Measurements from ENCODE around the gene WDR35.
A peak's percentile ranks its signal among the peaks of the same experiment; 100 is the strongest.

Gene WDR35

DNA sequence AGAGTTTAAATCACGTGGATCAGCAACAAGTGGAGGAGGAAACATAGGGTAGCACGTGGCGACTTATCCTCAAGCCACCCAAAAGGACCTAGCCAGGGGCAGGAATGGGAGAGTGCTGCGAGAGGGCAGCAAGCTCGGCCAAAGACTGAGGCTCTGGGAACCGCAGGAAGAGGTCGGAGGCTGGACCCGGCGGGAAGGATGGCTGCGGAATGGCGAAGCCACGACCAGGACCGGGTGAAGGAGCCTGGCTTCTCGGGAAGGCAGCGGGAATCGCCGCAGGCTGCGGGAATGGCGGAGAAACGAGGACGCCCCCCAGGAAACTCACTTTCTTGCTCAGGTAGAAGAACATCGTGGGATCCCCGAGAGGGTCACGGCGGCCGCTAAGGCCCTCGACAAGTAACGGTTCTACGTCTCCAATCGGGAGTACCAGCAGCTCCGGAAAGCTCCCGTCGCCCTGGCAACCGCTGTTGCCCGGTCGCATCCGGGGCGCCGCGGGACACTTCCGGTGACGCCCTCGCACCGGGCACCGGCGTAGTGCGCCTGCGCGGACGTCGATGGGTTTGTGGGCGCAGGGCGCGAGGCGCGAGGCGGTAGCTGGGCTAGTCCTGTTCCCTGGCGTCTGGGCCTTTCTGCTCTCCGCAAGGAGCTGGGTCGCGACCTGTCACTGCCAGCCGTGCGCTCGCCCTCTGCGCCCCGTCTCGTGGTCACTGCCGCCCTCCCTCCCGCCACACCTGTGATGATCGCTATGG is at the start of gene WDR35:
TSS of gene WDR35 (minus strand) at position 439 of the 749 bp plus-strand sequence. CDS start at position 349, 90 bp downstream.
- DNase-seq (ENCODE audit: low spot score) = peak; percentile 93

DNA sequence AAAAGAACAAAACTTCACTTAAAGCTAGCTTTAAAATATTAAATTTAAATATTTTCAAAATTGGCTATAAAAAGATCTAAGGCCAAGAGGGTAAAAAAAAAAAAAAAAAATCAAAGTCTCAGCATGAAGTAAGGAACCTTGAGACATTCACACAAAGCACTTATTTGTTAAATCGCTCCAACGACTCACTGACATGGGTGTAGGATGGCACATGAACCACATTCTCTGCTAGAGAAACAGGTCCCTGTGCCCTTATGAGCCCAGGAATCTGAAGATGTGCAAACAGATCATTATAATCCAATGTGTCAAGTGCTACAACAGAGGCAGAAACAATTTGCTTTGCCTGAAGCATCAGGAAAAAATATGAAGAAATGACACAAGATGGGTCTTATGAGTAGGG is 47.8 kb upstream of the WDR35 start:
- DNase-seq (ENCODE audit: low spot score) = no peak

DNA sequence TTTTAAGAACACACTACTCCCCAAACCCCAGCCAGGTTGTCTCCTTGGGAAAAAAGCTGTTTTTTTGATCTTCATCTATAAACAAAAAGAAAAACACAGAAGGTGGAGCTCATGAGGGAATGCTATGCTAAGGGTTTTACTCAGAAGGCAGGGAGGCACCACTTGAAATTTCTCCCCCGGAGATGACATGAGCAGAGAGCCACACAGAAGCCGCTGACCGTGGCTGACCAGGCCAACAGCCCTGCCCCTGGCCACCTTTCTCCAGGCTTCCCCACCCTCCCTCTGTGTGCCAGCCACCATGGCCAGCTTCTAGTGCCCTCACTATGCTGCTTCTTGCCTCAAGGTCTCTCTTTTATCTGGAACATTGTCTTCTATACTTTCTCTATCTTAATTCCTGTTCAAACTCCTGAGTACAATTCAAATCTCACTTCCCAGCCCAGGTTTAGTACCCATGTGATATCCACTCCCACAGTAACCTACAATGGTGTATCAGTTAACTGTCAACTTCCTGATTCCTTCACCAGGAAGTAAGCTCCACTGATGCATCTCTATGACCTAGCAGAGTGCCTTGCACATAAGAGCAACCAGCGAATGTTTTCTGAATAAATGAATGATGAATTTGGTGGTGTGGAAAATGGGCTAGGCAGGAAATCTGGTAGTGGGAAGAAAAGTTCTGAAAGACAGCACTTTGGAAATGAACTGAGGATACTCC is 46.2 kb upstream of the WDR35 start:
- DNase-seq (ENCODE audit: low spot score) = no peak

DNA sequence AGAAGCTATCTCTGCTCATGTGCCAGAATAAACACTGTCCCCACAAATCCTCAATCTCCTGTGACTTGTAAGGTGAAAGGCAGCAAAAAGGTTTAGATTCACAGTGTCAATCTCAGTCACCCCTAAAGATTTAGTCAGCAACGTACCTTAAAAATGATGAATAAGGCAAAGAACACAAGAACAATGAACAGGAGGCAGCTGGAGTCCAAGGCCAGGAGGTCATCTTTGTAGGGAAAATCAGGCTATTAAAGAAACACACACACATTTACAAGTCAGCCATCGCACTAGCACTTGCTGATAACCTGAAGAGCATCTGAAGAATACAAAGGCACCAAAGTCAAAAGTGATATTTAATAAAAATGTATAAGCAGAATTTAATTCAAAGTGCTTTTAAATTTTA is 44.9 kb upstream of the WDR35 start:
- DNase-seq (ENCODE audit: low spot score) = no peak

DNA sequence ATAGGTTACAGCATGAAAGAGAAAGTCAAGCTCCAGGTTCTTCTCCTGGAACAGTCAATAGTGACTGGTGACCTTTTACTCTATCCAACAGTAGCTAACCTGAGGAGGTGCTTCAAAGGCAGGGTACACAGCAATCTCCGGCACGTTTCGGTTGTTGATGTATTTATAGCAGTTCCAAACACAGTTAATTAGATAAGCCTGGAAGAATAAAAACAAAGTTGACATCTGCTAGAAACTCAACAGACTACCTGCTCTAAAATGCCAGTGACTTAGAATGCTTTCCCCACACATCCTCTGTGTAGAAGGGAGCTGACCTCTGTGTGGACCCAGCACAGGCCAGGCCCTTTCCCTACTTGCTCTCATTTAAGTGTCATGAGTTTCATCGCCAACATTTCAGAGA is 44.3 kb upstream of the WDR35 start:
- no peak for DNase-seq (ENCODE audit: low spot score)

DNA sequence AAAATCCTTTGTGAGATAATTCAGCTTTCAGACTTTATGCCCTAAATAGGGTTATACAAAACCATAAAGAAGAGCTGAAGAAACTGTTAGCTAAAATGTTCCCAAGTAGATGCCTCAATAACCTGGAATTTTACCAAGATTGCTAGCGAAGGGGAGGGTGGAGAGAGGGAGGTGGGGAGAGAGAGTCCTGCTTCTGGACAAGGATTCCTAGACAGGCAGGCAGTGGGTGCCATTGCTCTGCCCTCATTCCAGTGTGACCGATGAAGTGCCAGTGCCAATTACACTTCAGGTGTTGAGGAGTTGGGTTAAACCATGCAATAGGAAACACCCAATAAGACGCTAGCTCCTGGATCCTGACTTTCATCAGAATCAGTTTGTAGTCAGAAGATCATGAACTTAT is 43.4 kb upstream of the WDR35 start:
- no peak for DNase-seq (ENCODE audit: low spot score)

DNA sequence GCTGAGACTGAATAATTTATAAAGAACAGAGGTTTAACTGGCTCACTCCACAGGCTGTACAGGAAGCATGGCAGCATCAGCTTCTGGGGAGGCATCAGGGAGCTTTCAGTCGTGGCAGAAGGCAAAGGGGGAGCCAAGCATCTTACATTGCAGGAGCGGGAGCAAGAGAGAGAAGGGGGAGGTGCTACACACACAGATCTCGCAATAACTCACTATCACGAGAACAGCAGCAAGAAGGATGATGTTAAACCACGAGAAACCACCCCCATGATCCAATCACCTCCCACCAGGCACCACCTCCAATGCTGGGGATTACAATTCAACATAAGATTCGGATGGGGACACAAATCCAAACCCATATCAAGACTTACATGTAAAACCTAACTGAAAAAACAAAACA is 40.3 kb upstream of the WDR35 start:
- no peak for DNase-seq (ENCODE audit: low spot score)

DNA sequence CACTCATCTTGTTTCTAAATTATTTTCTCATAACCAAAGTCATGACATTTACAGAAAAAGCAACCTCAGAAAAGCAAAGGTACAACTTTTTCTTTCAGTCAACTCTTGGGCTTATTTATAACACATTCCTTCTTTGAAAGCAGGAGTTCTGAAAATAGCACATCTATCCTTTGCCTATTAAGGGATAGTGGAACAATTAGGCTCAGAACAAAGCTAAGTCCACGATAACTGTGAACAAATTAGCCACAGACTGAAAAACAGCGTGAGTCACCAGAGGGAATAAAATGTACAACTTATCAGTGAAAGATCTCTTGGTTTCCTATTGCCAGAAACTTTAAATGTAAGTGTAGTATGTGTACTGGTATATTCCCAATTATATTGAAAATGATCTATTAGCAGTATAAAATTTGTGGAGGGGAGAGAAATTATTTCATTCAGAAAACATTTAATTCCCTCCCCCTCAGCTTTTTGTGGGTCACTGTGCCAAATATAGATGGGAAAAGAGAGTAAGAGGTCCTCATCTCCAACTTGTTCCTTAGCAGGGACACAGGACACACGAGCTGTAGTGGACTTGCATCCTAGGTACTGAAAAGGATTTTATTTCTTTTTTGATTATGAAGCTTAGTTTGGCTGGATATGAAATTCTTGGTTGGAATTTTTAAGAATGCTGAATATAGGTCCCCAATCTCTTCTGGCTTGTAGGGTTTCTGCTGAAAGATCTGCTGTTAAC is 38.0 kb upstream of the WDR35 start:
- no peak for DNase-seq (ENCODE audit: low spot score)

DNA sequence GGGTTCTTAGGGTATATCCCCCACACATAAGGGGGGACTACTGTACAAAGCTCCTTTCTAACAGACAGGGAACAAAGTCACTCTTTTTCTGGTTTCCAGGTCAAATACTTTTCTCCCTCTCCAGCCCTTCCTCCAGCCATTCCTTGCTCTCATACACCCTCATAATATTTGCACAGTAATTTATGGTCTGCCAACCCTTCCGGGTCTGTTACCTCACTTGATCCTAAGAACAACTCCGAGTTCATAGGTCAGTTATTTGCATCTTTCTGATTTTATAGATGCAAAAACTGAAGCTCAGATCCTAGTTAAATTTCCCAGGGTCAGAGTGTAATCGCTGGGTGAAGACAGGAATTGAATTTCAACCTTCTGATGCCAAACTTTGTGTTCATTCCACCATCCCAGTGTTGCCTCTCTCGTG is 37.4 kb upstream of the WDR35 start:
- no peak for DNase-seq (ENCODE audit: low spot score)

DNA sequence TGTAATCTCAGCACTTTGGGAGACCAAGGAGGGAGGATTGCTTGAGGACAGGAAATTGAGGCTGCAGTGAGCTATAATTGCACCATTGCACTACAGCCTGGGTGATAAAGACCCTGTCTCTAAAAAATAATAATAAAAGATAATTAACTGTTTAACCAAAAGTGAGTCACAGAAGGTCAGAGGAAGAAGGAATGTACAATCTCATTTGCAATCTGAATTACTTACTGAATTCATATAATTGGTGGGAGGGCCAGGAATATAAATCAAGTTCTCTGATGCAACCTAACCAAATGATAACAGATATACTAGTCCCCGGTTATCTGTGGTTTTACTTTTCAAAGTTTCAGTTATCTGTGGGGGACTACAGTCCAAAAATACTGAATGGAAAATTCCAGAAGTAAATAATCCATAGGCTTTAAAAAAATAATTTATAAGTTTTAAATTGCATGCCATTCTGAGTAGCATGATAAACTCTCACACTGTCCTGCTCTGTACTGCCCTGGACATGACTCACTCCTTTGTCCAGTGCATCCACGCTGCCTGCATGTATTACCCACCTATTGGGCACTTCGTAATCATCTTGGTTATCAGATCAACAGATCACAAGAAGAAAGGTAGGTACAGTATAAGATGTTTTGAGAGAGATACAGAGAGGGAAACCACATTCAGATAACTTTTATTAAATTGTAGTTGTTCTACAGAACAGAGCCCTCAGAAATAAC is 35.3 kb upstream of the WDR35 start:
- no peak for DNase-seq (ENCODE audit: low spot score)

DNA sequence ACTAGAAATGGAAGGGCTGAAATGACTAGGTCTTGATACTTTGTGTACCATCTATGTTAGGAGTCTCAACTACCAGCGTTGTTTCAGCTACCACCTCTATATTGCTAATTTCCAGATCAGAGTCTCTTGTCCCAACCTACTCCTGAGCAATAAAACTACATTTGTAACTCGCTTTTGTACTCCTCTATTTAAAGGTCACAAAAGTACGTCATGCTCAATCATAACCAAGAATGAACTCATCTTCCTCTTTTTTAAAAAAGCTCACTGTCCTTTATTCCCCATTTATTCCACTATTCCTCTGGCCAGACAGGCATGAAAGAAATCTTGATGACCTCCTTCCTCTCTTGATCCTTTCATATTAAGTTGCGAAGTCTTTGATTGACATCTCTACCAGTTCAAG is 33.8 kb upstream of the WDR35 start:
- DNase-seq (ENCODE audit: low spot score) = no peak

DNA sequence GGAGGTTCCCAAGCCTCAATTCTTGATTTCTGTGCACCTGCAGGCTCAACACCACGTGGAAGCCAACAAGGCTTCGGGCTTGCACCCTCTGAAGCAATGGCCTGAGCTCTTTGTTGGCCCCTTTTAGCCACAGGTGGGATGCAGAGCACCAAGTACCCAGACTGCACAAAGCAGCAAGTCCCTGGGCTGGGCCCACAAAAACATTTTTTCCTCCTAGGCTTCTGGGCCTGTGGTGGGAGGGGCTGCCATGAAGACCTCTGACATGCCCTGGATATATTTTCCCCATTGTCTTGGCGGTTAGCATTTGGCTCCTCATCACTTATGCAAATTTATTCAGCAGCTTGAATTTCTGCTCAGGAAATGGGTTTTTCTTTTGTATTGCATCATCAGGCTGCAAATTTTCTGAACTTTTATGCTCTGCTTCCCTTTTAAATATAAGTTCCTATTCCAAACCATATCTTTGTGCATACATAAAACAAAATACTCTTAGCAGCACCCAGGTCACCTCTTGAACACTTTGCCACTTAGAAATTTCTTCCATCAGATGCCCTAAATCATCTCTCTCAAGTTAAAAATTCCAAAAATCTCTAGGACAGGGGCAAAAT is 31.6 kb upstream of the WDR35 start:
- DNase-seq (ENCODE audit: low spot score) = no peak

DNA sequence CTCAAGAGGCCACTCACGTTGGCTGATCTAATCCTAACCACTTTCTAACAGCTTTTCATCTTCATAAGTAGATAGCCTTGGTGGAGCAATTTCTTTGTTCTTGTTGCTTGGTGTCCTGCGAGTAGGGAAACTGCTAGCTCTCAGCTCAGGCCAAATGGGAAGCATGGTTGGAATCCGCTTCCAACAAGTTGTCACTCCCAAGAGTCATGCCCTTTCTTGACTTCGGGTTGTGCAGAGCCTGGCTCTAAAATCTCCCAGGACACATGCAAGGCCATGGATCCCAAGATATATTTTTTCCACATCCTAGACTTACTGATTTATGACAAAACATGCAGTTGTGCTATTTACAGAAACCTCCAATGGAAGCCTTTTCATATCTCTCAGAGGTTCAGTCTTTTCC is 29.8 kb upstream of the WDR35 start:
- DNase-seq (ENCODE audit: low spot score) = no peak

DNA sequence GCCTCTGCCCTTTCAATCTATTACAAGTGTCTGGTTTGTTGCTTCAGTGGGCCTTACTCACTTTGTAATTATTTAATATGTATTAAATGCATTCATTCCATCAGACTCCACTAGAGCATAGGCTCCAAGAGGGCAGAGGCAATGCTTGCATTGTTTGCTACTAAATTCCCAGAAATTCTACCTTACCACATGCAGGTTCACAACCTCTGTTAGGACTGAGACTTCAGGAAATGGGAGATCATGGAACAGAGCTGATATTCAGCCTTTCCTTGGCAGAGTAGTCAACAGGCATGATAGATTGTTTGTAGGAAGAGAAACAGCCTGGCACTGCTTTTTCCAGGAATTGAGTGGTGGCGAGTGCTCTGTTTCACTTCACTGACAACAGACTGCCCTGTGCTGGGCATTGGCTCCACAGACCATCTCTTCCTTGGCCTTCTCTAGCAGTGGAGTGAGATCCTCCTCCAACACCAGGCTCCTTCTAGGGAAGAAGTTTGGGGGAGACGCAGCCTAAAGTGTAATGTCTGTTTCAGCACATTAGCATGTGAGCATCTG is 28.8 kb upstream of the WDR35 start:
- no peak for DNase-seq (ENCODE audit: low spot score)

DNA sequence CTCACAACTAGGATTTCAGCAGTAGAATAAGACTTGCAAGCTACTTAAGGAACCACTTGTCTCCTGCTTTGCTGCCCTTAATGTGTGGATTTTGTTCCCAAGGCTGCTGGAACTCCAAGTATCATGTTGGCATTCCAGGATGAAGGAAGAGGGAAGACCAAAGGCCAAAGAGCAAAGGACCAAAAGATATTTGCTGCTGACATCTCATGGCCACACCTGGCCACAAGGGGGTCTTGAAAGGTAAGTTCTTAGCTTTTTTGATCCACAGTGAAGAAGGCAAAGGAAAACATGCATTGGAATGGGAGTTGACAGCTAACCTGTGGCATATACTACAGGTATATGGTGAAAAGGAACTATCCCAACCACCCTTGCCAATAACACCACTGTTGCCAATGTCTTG is 26.4 kb upstream of the WDR35 start:
- no peak for DNase-seq (ENCODE audit: low spot score)

DNA sequence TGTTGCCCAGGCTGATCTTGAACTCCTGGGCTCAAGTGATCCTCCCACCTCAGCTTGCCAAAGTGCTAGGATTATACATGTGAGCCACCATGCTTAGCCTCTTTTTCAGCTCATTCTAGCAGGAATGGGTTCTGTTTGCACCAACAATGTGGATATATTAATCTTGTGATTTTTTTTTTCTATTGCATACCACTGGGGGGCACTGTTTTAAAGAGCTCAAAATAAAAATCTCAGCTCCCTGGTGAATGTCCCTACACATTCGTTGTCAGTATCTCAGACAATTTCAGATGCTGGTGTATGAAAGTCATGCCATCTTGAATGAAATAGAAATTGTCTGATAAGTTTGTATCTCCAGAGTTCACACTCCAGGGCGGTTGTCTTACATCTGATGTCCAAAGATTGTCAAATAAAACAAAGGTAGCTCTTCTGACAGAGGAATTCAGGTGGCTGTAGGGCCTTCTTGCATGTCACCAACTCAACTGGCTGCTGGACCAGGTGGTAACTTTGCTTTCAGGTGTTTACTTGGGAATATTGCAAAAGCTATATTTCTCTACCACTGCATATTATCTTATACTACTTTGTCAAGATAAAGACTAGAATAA is 25.7 kb upstream of the WDR35 start:
- DNase-seq (ENCODE audit: low spot score) = peak; percentile 44

DNA sequence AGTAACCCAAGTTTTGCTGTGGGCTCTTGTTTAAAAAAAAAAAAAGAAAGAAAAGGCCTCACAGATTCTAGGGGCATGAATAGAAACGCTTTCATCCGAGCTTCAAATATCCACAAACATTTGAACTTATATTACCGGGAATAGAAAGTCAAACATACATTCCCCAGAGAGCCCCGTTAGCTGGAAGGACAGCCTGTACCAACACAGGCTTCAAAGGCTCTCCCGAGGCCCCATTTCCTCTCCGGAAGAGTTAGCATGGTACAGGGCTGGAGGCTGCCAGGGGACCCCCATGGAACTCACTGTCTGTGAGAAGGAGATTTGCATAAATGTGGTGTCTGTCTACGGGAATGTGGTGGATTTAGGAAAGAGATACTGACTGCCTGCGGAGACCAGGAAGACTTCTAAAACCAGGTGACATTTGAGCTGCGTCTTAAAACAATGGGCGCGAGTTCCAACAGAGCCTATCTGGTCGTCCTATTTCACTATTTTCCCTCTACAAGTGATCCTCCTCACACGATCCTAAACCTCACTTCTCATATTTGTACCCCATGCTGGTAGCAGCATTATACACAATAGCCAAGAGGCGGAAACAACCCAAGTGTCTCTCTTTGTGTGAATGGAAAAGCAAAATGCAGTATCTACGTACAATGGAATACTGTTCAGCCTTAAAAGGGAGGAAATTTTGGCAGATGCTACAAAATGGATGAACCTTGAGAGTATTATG is 23.4 kb upstream of the WDR35 start:
- no peak for DNase-seq (ENCODE audit: low spot score)

DNA sequence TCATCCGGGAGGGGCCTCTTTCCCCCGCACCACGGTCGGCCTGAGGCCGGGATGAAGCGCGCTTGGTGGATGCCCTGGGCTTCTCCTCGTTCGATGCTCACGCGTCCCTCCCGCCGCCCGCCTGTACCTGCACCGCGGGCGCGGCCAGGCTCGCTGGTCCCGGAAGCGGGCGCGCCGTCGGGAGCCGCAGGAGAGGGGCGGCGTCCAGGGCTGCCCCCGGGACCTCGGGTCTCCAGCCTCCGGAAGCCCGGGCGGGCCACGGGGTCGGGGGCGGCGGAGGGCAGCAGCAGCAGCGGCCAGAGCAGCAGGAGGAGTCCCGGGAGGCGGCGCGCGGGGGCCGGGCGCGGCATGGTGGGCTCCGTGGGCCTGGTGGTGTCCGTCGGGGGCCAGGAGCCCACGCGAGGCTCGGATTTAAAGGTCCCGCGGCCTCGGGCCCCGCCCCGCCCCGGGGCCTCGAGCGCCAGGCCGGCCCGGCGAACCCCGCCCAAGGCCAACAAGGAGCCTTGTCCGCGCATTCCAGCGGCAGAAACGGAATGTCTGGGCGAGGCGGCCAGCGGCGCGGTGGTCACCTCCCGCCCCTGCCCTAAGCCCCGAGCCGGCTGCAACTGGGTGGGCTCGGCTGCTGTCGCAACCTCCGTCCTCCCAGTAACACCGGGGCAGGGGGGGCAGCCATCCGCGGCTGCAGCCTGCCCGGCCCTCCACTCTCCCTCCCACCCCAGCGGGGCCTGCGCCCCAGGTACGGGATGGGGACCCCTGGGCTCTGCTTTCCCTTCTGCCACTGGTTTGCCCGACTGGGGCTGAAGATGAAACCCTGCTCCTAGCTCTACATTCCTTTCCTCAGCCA is 22.6 kb upstream of the WDR35 start, which contains the start of gene MATN3:
TSS of gene MATN3 (minus strand) at position 387 of the 844 bp plus-strand sequence. CDS start at position 350, 37 bp downstream.
- no peak for DNase-seq (ENCODE audit: low spot score)

DNA sequence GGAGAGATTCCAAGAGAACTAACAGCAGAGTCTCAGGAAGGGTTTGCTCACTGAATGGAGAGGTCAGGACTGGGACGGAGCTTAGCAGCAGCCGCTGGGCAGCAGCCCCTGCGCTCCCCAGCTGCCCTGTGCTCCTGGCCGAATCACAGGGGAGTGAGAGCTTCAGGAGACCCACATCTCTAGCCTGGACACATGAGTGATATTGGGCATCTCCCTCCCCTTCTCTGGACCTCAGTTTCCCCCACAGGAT is 22.1 kb upstream of the WDR35 start:
- DNase-seq (ENCODE audit: low spot score) = no peak
